SK-N-DZ (cell line): Measurements from ENCODE around the gene TIMM10.

ENCODE experiments used
- DNase-seq: peaks from one replicate; pipeline ENCODE4 v3.0.0-alpha.2; 2015; ENCODE audit warnings: low spot score

Gene TIMM10

DNA sequence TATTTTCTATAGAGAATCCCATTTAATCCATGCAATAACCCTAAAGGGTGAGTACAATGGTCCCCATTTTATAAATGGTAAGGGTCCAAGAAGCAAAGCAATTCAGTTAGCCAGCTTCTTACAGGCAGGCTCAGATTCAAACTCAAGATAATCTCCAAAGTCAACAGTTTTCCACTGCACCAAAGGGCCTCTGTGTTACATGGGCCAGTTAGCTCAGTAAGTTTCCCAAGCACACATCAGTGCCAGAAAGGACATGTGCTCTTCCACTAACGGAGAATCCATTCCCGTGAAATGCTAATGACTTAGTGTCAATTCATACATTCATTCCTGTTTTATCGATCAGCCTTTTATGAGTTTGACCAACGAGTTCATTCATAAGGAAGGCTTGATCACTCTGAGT is 26.0 kb downstream of the TIMM10 start:
- DNase-seq, result no peak

DNA sequence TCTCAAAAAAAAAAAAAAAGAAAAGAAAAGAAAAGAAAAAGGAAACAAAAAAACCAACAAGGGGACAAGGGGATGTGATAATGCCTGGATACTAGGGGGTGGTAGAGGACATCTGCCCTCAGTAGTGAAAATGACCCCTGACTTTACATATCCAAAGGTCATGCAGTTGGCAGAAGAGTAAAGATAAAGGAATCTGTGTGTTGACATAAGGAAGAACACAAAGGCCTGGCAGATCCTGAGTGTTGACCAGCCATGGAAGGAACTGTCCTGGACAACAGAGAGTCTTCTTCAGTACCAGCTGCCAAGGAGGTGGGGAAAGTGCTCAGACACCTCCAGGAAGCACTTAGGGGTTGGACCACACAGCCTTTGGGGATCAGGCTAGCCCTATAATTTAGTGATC is 27.7 kb downstream of the TIMM10 start:
- no peak for DNase-seq

DNA sequence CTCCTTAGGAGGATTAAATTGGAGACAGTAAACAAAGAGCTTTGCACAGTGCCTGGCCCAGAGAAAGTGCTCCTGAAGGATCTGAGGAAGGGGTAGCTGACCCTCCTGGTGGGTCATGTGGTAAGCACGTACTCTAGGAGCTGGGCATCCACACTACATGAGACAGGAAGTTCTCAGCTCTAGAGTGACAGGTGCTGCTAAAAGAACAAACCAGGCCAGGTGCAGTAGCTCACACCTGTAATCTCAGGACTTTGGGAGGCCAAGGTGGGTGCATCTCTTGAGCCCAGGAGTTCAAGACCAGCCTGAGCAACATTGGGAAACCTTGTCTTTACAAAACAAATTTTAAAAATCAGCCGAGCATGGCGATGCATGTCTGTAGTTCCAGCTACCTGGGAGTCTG is 28.2 kb downstream of the TIMM10 start:
- DNase-seq, result no peak

DNA sequence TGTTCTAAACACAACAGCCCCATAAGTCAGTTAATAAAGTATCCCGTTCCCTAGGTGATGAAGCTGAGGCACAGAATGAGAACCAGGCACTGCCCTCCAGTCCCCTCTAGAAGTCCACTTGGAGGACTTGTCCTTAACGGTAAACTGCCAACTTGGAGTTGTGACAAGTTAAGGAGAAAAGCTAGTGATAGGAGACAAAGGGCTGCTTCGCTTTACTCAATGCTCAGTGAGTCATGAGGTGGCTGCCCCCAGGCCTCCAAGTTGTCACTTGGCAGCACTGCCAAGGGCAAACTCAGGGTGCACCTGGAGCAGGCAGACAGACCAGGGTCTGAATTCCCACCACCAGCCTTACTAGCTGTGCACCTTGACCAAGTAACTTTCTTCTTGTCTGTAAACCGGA is 28.6 kb downstream of the TIMM10 start:
- no peak for DNase-seq

DNA sequence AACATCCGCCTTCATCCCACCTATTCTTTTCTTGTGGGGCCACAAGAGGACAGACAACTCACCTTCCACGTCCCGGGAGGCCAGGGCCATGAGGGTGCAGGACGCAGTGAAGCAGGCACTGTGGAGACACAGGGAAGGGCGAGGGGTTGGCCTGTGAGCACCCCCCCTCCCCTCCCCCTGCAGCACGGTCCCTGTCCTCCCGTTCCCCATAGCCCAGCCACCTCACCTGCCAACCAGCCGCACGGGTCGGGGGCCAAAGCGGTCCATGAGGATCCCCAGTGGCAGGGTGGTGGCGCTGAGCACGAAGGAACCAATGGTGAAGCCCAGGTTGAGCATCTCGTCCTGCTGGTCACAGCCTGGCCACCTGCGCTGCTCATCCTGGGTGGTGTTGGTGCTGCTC is 29.6 kb downstream of the TIMM10 start:
- no peak for DNase-seq

DNA sequence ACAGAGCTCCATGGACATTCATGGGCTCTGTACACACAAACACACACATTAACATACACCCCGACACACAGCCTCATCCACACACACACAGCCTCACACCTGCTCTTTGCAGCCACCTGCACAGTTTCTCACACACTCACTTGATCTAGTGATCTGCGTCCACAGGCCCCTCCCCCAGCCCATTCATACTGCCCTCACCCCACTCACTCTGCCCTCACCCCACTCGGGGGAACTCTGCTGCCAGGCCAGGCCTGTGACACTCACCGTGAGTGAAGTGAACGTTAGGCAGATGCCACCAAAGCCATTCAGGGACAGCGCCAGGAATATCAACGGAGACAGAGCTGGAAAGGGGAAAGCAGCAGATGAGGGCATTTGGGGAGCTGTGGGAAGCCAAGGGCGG is 30.0 kb downstream of the TIMM10 start:
- DNase-seq, result no peak

DNA sequence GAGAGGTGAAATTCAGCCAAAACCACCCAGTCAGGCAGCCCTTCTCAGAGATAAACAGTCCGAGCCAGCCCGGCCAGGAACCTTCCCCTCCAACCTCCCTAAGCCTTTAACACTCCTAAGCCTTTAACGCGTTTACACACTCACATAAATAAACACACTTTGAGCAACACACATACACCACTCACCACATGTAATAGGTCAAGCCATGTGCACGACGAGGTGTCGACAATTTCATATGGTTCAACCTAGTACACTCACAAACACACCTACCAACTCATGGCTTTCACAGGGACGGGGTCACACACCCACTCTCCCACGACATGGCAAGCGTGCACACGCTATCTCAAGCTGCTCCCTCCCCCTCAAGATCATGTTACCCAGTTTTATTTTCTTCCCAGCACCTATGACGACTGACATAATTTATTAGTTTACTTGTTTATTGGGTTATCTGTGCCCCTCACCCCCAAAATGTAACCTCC is 30.5 kb downstream of the TIMM10 start:
- DNase-seq, result no peak

DNA sequence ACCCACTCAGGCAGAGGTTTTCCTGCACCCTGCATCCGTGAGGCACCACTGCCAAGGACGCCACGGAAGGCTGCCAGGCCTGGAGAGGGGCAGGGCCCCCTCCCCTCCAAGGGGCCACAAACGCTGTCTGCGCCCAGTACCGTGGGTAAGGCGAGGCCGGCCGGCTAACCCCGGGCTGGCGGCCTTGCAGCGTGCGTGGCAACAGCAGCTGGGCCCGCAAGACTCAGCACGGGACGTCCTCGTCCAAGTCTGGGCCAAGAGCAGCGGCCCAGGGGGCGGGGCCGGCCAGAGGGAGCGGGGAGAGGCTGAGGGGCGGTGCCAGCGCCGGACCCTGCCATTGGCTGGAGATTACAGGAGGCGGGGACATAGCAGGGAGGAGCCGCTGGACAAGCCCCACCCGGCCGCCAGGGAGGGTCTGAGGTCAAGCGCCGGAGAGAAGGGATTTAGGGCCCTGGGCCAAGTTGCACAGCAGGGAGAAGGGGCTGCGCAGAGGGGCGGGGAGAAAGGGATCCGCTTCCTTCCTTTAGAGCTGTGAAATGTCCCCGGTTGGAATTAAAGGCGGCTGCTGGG is 31.1 kb downstream of the TIMM10 start:
- DNase-seq, result peak; percentile 92

DNA sequence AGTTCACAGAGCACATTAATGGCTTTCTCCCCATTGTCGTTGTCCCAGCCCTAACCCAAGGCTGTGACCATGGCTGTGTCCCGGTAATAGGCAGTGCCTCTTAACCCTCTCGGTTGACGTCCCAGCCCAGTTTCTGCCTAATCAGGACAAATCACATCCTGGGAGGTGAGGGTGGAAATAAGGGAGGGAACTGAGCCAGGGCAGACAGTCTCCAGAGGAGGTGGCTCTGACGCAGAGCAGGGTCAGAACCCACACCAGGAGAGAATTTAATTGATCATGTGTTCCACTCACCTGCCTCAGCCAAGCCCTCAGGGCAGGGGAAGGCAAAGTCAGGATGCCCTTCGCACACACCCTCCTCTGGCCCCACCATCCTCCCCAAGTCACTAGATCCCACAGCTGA is 32.0 kb downstream of the TIMM10 start:
- DNase-seq, result no peak

DNA sequence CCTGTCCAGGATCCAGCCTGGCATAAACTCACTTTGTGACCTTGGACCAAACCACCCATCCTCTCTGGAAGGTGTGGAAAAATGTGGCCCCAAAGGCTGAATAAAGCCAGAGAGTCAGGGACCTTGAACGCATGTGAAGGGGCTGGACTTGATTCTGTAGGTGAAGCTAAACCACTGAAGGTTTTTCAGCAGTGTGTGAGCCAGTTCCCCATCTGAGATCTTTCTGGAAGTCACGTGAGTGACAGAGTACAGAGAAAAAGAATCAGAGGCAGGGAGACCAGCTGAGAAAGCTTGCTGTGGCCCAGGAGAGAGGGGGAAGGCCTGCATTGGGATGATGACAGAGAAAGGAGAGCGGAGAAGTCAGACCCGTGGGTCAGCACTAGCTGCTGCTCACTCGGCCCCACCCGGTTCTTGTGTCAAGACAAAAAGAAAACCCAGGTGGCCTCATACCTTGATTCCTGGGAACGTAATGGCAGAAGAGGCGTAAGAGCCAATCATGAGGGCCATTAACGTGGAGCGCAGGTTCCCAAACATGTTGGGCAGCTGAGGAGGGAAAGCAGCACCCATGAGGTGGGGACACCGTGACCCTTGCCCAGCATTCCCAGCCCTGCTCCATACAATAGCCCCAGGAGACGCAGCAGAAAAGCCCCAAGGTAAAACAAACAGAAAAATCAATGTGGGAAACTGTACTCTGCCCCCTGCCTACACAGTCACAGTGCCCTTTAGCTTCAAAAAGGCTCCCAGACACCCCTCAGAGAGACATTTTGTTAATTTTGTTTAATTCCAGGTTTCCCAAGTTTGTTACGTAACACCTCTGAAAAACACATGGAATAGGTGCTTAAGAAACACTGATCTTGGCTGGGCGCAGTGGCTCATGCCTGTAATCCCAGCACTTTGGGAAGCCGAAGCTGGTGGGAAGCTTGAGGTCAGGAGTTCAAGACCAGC is 33.0 kb downstream of the TIMM10 start:
- no peak for DNase-seq

DNA sequence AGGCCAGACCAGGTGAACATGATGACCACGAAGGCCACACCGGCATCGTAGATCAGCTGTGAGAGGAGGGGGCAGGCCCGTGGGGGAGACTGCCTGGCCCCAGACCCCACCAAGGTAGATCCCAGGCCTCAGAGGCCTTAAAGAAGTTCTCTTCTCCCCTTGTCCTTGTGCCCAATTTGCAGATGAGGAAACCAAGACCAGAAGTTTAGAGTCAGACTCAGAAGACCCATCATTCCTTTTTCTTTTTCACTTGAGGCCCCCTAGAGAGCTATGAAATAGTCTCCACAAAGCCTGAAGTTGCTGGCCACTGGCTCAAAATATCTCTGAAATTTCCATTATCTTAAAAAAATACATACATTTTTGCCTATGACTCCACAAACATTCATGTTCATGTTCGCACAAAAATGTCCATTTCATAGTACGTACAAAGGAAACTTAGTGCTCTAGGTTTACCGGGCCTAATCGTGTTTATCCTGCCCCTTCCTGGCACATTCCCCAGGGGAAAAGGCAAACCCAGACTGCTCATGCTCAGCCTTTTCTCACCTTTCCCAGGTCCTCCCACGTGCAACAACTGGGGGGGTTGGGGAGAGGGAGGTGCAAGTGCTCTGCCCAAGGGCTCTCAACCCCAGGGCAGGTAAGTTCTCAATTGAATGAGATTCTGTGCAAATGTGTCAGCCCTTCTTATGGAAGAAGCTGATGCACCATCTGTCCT is 34.3 kb downstream of the TIMM10 start:
- DNase-seq, result no peak

DNA sequence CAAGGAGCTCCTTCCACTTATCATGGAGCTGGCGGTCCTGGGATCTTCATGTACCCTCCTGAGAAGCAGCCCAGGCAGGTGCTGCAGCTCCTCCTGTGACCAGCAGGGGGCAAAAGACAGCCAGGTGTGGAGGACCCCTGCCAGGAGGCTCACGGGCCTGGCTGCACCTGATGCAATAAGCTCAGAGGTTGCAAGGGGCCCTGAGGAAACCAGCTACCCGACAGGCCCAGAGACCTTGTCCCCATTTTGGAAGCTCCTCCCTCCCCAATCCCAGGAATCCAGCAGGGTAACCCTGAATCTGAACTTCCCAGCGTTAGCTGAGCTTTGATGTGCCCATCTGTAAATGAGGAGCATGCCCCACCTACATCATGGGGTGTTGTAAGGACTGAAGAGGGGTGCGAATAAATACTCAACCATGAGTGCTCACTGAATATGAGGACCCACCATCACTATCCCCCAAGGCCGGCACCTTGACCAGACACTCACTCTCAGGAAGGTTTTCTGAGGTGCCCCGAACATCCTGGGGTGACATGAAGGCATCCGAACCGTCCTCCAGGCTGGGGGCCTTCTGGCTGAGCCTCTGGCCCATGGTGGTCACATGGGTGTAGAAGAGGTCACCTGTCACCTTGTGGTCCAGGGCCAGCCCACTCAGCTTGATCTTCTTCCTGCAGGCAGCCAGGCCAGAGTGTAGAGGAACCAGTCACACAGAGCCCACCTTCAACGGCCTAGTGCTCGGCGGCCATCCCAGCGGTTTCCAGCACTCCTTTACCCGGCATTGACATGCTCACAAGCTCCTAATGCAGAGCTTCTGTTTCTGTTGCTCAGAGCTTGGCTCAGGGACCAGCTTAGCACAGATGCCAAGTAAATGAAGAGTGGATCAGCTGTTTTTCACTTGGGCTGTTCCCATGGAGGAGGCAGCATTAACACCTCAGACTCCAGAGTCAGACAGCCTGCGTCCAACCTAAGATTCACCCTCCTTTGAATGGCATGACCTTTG is 36.7 kb downstream of the TIMM10 start:
- peak; percentile 67 for DNase-seq

DNA sequence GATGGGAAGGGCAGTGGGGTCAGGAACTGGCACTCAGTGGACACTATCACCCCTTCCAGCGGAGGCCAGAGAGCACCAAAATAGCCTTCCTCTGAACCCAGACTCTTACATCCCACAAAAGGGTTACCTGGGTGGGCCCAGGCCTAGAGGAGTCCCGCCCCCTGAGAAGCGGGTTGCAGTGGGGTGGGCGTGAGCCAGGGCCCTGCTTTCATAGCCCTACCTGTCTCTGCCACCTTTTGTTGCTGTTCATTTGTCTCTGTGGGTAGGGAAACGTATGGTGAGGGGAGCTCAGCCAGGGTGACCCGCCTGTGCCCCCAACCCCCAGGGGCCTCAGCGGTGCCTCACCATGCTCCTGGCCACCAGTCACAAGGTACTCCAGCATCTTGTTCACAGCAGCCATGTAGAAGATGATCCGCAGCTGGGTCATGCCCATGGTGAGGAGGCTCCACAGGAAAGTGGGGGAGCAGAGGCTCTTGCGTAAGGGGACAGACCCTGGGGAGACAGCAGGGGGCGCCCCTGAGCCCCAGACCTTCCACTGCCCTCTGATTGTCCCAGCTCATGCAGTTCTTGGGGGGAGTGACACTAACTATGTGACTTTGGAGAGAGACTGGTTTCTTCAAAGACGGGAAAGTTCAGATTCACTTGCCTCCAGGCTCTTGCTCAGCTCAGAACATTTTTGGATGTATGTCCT is 39.0 kb downstream of the TIMM10 start:
- DNase-seq, result peak; percentile 43

DNA sequence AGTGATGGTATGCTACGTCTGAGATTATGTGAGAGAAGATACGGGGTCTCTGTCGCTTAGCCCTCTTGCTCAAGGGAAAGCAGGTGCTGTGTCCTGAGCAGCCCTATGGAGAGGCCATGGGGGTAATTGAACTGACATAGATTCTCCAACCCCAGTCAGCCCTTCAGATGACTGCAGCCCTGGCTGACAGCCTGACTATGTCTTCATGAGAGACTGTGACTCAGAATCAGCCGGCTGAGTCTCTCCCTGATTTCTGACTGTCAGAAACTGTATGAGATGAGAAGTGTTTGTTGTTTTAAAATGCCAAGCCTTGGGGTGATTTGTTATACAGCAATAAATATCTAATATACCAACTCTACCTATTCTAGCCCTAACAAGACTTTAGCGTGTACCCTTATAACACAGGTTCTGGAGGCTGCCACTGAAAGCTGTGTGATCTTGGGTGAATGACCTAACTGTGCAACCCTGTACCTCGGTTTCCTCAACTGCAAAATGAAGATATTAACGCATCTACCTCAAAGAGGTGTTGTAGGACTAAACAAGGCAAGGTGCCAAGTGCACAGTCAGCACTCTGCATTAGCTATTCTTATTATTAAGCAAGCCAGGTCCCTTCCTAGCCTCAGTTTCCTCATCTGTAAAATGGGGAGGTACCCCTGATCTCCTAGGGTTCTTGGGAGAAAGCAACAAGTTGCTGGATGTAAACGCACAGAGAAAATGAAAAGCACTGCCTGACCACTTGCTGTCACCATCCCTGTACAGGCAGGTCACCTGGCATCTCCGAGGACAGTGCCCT is 39.9 kb downstream of the TIMM10 start:
- DNase-seq, result no peak

DNA sequence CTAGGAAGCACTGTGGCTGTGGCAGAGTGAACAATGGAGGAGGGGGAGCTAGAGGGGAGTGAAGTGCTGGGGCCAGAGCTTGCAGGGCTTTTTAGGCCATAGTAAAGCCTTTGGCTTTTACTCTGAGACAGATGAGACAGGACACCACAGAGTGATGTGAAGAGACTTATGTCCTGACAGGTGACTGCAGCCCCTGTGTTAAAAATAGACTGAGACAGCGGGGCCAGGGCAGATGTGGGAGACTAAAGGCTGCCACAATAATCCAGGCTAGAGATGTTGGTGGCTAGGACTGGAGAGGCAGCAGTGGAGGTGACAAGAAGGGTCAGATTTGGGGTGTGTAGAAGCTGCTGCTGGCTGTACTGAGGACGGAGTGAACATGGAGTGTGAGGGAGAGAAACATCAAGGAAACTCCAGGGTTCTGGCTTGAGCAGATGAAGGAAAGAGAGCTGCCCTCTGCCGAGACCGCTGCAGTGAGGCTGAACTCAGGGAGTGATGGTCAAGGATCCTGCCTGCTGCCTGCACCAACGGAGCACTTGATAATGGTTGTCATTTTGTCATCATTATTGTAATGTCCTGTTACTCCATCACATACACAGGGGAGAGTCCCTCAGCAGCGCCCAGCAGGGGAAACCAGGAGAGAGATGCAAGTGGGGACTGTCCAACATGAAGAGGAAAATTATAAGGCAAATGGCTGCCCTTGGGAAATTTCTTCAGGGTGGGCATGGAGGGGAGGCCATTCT is 42.5 kb downstream of the TIMM10 start:
- no peak for DNase-seq

DNA sequence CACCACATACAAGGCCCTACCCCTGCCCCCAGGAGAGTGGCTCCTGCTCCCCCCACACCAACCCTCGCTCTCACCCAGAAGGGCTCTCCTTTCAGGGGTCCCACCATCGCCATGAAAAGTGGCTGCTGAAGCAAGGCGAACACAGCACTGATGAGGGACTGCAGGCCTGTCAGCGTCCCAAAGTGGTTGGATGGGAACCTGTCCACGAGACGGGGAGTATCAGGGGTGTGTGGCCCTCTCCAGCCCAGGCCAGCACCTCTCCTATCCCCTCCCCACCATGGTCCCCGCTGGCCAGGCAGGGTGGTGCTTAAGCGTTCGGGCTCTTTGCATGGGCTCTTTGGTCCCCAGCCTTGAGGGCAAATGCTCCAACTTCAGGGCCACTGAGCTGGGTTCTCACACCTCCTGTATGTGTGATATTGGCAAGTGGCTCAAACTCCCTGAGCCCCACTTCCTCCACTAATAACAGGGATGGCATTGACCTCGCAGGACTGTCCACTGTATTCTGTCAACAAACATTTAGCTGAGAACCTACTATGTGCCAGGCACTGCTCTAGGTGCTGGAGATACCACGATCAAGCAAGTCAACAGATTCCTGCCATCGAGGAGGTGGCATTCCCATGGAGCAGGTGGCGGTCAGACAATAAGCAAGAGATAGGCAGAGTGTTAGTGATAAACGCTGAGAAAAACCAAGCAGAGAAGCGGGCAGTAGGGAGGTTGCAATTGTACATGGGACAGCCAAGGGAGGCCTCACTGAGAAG is 43.4 kb downstream of the TIMM10 start:
- no peak for DNase-seq

DNA sequence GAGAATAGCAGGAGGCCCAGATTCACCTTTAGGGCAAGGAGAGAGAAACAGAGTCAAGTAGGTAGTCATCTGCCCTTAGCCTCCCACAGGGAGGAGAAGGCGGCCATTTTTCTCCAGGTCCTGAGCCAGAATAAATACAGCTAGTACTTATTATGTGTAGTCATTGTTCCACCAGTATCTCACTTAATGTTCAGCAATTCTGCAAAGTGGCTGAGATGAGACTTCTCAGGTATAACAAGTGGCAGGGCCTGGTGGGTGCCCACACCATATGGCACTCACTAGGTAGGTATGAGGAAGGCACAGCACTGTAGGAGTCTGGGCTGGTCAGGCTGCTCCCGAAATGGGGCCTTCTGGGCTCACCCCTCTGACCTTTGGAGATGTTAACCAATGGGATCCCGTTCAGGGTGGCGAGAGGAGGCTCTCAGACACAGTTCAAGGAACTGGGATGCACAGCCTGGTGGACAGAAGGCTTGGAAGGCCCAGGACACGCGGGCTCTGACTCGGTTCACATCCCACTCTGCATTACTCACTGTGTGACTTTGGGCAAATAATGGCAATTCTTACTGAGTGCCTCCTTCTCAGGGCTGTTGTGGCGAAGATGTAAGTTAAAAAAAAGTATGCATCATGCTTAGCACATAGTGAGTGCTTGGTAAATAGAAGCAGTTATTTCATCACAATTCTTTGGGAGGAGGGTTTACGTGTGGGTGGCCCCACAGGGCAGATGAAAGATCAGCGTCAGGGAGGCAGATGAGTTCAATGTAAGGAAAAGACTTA is 45.1 kb downstream of the TIMM10 start:
- DNase-seq, result no peak
